Iris pigment epithelial cell (primary cell): ENCODE measurements around the gene GGTLC2.
"Not testable (repeated sequence)": the region's sequence is repeated elsewhere in the genome, so short reads cannot be mapped to it uniquely, and the experiment has no call there.

Experiments used
- DNase-seq: peaks from one replicate; pipeline ENCODE4 v3.0.0-alpha.2; 2011; ENCODE audit warnings: low read depth

The GGTLC2 gene

DNA sequence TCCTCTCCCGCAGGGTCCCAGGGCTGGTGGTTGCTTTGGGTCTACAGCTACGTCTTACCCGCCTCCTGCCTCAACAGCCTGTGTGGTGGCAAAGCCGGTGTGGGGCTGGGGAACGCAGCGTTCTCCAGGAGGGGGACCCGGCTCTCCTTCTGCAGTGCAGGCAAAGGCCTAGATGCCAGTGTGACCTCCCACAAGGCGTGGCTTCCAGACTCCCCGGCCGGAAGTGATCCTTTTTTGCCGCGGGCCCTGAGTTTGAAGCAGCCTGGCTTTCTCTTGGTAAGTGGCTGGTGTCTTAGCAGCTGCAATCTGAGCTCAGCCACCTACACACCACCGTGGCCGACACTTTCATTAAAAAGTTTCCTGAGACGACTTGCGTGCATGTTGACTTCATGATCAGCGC is 6.1 kb upstream of the GGTLC2 start:
- not testable (repeated sequence) for DNase-seq

DNA sequence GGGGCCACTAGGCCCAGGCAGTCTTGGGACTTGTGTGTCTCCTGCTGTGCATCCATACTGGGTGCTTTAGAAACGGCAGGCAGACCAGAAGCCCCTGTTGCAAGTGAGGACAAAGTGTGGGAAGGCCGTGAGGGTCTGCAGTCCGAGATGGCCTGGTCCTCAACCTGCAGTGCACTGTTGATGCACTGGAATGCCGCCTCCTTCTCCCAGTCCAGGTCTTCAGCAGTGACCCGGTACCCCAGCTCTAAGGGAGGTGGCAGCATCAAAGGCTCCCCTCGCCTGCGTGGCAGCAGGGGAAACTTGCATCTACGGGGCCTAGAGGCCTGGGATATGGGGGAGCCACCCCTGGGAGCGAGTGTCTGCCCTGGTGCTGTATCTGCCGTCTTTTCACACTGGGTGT is 2.2 kb upstream of the GGTLC2 start:
- not testable (repeated sequence) for DNase-seq

- not testable (repeated sequence) for DNase-seq
These were observed 1.6 kb downstream of the GGTLC2 start for GRCh38 chr22:22645969-22646368.

- not testable (repeated sequence) for DNase-seq
These were observed 3.5 kb downstream of the GGTLC2 start for GRCh38 chr22:22647952-22648351.

GRCh38 chr22:22648863-22649536 is 4.6 kb downstream of the GGTLC2 start:
- DNase-seq = not testable (repeated sequence)

GRCh38 chr22:22649761-22650160 is 5.3 kb downstream of the GGTLC2 start:
- DNase-seq = not testable (repeated sequence)

DNA sequence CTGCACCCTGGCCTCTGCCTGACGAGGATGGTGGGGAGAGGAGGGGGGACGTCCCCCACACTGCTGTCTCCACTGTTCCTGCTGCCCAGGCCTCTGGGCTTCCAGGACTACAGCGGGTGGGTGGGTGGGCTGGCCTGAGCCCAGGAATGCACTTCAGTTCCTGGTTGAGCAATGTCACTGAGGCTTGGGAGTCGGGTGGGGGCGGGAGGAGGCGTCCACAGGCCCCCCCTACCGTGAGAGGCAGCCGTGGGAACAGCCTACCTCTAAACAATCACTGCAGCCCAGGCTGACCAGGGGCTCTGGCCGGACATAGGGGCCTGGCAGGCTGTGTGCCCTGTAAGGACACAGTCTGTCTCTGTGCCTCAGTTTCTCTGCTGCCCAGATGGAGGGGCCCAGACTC is 6.0 kb downstream of the GGTLC2 start:
- peak; percentile 39 for DNase-seq

- not testable (repeated sequence) for DNase-seq
These were observed 6.5 kb downstream of the GGTLC2 start for GRCh38 chr22:22650803-22651515.

- DNase-seq = peak; percentile 69
These were observed 7.2 kb downstream of the GGTLC2 start for GRCh38 chr22:22651593-22651992.

GRCh38 chr22:22652102-22652501 is 7.7 kb downstream of the GGTLC2 start:
- DNase-seq = peak; percentile 19

GRCh38 chr22:22652573-22652972 is 8.2 kb downstream of the GGTLC2 start:
- DNase-seq = not testable (repeated sequence)

- not testable (repeated sequence) for DNase-seq
These were observed 9.4 kb downstream of the GGTLC2 start for GRCh38 chr22:22653677-22654381.

- DNase-seq = no peak
These were observed 11.3 kb downstream of the GGTLC2 start for GRCh38 chr22:22655452-22656290.

- no peak for DNase-seq
These were observed 13.3 kb downstream of the GGTLC2 start for GRCh38 chr22:22657712-22658111.

GRCh38 chr22:22661275-22661674 is 16.9 kb downstream of the GGTLC2 start:
- DNase-seq = no peak

GRCh38 chr22:22662095-22662494 is 17.7 kb downstream of the GGTLC2 start:
- DNase-seq = no peak

DNA sequence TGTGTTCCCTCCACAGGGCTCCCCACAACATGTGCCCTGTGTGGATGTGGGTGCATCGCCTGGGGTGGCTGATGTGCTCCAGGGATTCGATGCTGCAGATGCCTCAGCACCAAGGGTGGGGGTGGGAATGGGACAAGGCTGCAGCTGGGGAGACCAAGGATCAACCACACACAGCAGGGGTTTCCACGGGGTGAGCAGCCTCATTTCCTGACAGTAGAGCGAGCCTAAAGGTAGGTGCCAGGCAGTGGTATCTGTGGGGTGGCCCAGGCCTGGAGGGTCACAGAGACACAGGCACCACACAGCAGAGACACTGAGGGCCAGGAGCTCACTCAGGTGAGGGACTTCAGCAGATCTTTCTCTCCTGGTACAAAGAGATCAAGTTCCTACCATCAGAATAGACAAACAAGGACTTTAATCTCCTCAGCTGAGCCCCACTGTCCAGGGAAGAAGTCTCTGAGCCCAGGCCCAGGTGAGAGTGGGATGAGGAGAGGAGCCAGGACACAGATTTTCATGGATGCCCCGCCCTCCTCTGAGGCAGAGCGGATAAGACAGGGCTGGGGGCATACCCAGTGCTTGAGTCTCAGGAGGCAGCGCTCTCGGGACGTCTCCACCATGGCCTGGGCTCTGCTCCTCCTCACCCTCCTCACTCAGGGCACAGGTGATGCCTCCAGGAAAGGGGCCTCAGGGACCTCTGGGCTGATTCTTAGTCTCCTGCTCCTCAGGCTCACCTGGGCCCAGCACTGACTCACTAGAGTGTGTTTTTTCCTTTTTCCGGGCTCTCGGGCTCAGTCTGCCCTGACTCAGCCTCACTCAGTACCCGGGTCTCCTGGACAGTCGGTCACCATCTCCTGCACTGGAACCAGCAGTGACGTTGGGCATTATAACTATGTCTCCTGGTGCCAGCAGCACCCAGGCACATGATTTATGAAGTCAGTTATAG is 19.7 kb downstream of the GGTLC2 start:
- DNase-seq = no peak

DNA sequence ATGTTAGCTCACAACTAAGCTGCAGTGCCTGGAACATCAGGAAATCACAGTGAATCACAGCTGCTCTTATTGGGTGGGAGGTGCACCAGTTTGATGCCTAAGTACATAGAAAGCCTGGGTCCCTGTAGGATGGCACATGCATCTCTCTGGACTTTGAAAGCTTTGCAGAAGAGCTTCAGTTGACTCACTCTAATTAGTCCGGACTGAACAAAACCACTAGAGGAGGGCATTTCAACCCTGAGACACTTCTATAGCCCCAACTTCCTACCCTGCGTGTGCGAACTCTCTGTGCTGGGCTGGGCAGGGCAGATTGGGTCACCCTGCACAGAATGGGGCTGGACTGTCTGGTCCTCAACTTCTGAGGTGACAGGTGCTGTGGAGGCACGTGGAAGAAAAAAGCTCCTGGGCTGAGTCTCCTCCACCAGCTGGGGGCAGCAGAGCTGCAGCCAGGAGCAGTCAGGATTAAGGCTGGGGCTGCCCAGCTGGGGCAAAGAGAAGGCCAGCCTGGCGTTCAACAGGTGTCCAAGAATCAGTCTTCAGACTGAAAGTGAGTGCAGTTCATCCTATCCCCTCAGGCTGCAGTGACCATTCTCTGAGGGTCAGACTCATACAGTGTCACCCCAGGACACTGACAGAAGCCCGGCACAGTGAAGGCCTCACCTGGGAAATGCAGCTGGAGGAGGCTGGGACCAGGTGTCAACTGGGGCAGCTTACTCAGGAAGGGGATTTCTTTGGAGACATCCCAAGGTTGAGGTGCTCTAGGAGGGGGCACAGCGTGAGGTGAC is 22.1 kb downstream of the GGTLC2 start:
- DNase-seq = peak; percentile 38

DNA sequence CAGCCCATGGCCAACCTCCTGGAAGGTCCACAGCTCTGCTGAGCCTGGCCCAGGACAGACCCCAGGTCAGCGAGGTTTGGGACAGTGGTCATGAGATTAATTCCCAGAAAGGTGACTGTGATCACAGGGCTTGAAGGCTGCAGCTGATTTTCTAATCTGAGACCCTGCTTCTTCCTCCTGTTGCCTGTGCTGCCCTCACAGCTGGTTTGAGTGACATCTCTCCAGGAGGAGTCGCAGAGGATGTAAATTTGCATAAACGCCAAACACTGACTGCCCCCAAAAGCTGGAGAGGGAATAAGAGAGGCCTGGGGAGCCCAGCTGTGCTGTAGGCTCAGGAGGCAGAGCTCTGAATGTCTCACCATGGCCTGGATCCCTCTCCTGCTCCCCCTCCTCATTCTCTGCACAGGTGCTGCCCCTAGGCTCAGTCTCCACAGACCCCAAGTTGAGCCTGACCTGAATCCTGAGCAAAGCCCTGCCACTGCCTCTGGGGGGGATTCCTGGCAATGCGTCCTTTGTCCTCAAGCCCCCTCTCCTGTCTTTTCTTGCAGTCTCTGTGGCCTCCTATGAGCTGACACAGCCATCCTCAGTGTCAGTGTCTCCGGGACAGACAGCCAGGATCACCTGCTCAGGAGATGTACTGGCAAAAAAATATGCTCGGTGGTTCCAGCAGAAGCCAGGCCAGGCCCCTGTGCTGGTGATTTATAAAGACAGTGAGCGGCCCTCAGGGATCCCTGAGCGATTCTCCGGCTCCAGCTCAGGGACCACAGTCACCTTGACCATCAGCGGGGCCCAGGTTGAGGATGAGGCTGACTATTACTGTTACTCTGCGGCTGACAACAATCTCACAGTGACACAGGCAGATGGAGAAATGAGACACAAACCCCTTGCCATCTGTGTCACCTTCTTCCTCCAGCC is 23.8 kb downstream of the GGTLC2 start:
- DNase-seq = no peak
